Stimulated activated CD8-positive, alpha-beta memory T cell treated with anti-CD3 and anti-CD28 coated beads, Interleukin-15, amount 100 ng/mL, for 4 hours (primary cell): Measurements from ENCODE around the gene MAFG.
A peak's percentile ranks its signal among the peaks of the same experiment; 100 is the strongest.
"Not testable (repeated sequence)": the region's sequence is repeated elsewhere in the genome, so short reads cannot be mapped to it uniquely, and the experiment has no call there.

Source experiments
- DNase-seq, 2 donors: peaks; one replicate each; pipeline ENCODE4 v3.0.0-alpha.2; 2020; ENCODE audit warnings: low read depth in 2 of 2

Gene MAFG

GRCh38 chr17:81923302-81924260, 4.0 kb downstream of the MAFG start:
- no peak for DNase-seq

GRCh38 chr17:81922566-81923301, 4.8 kb downstream of the MAFG start:
- no peak for DNase-seq

GRCh38 chr17:81921996-81922565, 5.5 kb downstream of the MAFG start:
- DNase-seq: no peak

- DNase-seq: no peak
Measured at GRCh38 chr17:81921537-81921862, 6.0 kb downstream of the MAFG start.

GRCh38 chr17:81920612-81921536, 6.7 kb downstream of the MAFG start:
- no peak for DNase-seq

- no peak for DNase-seq
Measured at GRCh38 chr17:81918832-81919545, 8.5 kb downstream of the MAFG start.

GRCh38 chr17:81918333-81918669, 9.2 kb downstream of the MAFG start:
- DNase-seq: not testable (repeated sequence)

- DNase-seq: peak; percentile 60 to 72
Measured at GRCh38 chr17:81917565-81918332, 9.8 kb downstream of the MAFG start, which contains the start of gene SIRT7. SIRT7 (minus strand) TSS chr17:81918176; CDS start chr17:81918131, 45 bp downstream.

GRCh38 chr17:81916234-81917001, 11.1 kb downstream of the MAFG start:
- no peak for DNase-seq

GRCh38 chr17:81915331-81915730, 12.2 kb downstream of the MAFG start:
- no peak for DNase-seq

GRCh38 chr17:81914103-81914850, 13.3 kb downstream of the MAFG start:
- no peak for DNase-seq

- no peak for DNase-seq
Measured at GRCh38 chr17:81913394-81914102, 14.0 kb downstream of the MAFG start.

GRCh38 chr17:81912441-81913309, 14.9 kb downstream of the MAFG start:
- DNase-seq: no peak

- DNase-seq: no peak
Measured at GRCh38 chr17:81911969-81912368, 15.6 kb downstream of the MAFG start.

GRCh38 chr17:81911277-81911961, 16.1 kb downstream of the MAFG start, which contains the start of gene PCYT2:
PCYT2 (minus strand) TSS chr17:81911399; CDS start chr17:81911355, 44 bp downstream.
- peak; percentile 83 to 87 for DNase-seq

GRCh38 chr17:81910840-81911276, 16.7 kb downstream of the MAFG start:
- DNase-seq: no peak
